UCSD-AML1 (cell line): Measurements from ENCODE around the gene NSFL1C.
"Not testable (repeated sequence)": the region's sequence is repeated elsewhere in the genome, so short reads cannot be mapped to it uniquely, and the experiment has no call there.

Experiments used
- DNase-seq: peaks from one replicate; lab custom pipeline; 2025; ENCODE audit not compliant: unreplicated experiment; lab: John Stamatoyannopoulos, UW

NSFL1C gene

DNA sequence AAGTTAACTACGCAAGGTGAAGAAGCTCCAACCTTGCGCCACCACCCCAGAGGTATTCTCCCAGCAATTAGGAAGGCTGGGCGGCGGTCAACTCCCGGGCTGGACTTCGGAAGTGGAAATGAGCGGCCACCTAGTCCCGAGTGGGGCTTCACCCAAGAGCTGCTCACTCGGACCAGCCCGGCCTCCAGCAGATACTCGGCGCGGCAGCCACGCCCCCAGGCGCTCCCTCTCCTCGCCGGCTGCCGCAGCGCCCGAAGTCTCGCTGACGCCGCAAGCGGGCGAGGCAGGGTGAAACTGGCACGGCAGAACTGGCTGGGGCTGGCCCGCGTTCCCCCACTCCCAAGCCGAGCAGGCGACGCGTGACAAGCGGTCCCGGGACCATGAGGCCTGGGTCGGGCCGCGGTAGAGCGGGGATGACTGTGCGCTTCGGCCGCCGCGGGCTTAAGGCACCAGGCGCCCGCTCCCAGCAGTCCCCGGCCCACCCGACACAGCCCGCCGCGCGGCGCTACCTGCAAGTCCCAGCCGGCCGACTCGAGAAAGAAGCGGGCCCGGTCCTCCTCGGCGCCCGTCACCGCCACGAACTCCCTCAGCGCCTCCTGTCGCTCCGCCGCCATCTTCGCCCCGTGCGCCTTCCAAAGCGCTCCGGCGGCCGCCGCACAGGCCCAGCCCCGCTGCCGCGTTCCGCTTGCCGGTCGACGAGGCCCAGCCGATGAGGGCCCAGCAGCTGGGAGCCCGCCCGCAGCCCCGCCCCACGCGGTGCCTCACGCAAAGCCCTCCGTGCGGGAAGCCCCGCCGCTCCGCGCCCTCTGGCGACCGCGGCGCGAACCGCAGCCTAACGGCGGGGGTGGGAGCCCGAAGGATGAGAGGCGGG lies at the start of gene NSFL1C:
NSFL1C (minus strand) TSS at position 639 of the 871 bp plus-strand sequence; CDS start at position 614, 25 bp downstream.
- DNase-seq, result peak; percentile 96

DNA sequence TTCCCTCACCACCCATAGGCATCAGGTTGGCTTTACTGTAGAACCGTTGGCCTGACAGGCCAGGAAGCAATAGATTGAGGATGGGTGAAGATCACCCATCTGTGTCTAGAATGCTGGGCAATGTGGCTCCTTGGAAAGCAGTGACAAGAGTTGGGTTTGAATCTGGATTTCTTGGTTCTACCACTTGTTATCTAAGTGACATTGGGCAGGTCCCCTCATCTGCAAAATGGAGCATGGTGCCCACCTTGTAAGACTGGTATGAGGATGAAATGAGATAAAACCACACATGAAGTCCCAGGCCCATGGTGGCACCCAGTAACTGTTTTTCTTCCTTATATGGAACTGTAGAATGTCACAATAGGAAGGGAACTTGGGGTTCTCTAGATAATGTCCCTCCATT lies 47.2 kb upstream of the NSFL1C start:
- DNase-seq, result no peak

DNA sequence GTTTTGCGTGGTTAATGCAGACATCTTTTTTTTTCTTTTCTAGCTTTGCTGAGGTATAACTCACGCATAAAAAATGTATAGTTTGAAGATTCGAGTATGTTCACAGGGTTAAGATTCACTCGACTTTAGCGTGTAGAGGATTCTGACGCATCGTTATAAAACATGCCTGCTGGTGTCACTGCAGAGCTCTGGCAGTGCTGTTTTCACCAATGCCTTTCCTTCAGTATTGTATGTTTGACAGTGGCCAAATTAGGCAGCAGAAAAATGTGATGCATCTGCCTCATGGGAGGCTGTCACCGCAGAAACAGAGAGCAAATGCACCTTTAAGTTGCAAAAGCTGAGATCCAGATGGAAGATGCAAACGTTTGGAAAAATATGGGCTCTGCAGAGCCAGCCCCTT lies 42.6 kb upstream of the NSFL1C start:
- DNase-seq, result peak; percentile 42

DNA sequence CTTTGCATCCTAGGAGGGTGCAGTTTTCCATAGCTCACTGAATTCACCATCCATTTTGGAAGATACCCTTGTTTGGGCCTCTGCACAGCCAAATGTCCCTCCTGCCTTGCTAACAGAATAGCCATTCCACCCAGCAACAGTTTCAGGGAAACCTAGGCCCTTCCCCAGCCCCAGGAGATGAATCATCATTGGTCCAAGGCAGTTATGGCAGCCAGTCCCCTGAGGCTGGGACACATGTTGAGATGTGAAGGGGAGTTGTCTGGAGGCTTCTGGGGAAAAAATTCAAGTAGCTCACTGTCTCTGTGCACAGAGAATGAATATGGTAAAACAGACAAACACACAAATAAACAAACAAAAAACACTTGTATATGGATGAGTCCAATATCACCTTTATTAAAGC lies 41.9 kb upstream of the NSFL1C start:
- DNase-seq, result no peak

DNA sequence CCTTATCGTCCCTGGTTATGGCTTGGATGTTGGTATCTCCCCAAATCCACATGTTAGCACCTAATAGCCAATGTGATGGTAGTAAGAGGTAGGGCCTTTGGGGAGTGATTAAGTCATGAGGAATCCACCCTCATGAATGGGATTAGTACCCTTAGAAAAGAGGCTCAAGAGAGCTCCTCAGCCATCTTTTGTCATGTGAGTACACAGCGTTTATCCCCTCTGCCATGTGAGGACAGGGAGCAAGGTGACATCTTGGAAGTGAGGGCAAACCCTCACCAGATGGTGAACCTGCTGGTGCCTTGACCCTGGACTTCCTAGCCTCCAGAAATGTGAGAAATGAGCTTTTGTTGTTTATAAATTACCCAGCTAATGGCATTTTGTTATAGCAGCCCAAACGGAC lies 40.6 kb upstream of the NSFL1C start:
- no peak for DNase-seq

DNA sequence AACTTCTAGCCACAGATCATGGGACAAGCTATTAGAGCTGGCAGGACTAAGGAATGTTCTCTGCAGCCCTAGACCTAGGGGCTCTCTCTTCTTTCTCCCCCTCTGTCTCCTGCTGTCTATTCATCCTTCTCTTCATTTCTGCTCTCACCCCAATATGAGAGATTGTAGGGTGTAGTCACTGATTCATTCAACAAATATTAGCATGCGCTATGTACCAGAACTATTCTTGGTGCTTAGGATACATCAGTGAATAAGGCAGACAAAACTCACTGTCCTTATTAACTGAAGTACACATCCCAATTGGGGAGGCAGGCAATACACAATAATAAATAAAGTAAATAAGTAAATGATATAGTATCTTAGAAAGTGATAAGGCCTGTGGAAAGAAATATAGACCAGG lies 39.2 kb upstream of the NSFL1C start:
- DNase-seq, result no peak

DNA sequence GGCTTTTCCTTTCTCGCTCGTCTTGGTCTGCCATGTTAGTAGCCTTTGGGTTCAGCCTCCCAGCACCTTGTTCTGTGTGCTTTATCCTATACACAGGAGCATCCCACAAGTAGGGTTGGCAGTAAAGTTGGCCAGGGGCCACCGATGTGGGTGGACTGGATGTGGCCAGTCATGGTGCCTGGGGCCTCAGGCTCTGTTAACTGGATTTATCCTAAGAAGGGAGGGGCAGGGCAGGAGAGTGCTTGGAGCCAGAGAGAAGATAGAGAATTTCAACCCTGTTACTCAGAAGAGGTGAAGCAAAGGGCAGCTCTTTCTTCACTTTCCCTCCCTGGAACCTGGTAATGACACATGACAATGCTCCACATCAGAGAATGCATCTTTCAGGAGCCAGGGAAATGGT lies 38.7 kb upstream of the NSFL1C start:
- DNase-seq, result no peak

DNA sequence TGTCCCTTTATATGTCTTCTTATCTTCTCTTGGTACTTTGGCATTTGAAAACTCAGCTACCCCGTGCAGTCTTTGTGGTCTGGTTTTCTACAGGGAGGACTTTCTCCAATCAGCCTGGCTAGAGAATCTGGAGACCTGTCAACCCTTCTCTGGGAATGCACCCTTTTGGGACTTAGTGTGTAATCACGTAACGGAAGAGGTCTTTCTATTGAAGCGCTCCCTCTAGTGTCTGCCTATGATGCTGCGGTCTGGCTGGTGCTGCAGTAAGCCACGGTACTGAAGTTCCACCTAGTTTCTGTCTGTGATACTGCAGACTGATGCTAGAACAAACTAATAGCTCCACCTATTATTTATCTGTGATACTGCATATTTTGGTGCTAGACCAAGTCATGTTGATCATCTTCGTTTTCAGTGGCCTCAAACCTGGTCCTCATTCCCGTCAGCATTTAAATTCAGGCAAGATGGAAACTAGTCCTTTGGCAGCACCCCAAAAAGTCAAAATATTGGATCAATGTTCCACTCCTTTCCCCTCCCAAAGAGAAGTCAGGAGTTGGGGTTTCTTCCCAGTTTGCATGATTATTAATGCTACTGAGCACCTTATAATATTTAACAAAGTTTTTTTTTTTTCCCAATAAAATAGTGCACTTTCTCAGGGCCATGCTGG lies 37.0 kb upstream of the NSFL1C start:
- DNase-seq, result peak; percentile 80

DNA sequence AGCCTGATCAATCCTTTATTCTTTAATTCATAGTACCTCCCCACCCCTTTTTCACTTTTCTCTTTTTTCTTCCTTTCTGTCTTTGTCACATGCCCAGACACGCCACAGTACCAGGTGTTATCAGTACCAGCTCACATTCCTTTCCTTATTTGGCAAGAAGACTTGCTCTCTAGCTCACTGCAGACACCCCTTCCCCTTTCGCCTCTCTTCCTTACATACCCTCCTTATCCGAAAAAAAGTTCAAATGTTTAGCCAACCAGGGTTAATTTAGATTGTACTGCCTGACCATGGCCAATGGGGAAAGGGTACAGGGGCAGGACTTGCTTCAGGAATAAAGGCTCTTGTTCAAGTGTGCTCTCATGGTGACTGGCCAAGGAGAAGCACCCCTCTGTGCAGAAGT lies 33.8 kb upstream of the NSFL1C start:
- no peak for DNase-seq

DNA sequence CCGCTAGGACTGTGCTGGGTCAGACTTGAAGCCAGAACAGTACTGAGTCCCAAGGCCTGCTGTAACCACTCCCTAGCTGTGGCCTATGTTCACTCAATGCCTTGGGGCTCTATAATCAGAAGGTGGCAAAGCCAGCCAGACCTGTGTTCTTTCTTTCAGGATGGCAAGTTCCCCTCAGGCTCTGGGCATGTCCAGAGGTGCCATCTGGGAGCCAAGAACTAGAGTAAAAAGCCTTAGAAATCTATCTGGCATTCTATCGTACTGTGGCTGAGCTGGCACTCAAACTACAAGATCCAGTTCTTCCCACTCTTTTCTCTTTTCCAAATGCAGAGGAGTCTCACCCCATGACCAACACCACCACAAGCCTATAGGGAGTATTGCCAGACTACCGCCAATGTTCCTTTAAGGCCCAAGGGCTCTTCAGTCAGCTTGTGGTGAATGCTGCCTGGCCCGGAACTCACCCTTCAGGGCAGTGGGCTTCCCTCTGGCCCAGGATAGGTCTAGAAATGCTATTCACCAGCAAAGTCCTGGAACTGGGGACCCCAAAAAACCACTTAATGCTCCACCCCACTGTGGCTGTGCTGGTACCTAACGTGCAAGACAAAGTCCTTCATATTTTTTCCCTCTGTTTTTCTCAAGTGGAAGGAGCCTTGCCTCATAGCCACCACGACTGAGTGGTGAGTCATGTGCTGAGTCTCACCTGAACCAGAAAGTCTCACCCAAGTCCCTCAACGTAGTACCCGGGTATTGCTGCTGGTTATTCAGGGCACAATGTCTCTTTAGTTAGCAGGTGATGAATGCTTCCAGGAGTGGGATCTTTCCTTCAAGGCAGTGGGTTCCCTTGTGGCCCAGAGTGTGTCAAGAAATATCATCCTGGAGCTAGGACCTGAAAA lies 33.1 kb upstream of the NSFL1C start:
- DNase-seq, result no peak

DNA sequence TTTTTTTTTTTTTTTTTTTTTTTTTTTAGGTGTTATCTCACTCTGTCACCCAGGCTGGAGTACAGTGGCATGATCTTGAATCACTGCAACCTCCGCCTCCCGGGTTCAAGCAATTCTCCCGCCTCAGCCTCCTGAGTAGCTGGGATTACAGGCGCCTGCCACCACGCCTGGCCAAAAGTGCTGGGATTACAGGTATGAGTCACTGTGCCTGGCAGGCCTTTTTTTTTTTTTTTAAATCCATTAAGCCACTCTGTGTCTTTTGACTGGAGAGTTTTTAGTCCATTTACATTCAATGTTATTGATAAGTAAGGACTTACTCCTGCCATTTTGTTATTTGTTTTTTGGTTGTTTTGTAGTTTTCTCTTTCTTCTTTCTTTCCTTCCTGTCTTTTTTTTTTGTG lies 30.7 kb upstream of the NSFL1C start:
- DNase-seq, result not testable (repeated sequence)

DNA sequence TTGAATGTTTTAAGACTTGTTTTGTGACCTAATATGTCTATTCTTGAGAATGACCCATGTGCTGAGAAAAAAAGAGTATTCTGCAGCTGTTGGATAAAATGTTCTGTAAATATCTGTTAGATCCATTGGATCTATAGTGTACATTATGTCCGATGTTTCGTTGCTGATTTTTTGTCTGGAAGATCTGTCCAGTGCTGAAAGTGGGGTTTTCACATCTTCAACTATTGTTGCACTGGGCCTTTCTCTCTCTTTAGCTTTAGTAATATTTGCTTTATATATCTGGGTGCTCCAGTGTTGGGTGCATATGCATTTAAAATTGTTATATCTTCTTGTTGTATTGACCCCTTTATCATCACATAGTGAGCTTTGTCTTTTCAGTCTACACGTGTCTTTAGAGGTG lies 30.3 kb upstream of the NSFL1C start:
- DNase-seq, result no peak

DNA sequence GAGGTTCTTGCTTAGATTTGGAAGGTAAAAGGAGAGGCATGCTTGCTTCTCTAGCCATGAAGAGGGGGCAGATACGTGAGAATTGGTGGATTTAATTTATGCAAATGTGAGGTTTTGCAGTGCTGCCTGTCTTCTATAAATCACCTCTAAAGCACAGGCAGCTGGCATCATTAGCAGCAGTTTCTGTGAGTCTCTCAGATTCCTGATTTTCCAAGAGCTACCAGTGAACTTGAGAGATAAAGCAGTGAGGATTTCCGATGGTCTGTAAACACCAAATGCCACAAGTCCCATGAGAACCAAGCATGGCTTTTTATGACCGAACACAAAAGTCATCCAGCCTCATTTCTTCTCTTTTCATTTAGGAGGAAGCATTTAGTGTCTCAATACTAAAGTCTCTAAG lies 27.8 kb upstream of the NSFL1C start:
- no peak for DNase-seq

DNA sequence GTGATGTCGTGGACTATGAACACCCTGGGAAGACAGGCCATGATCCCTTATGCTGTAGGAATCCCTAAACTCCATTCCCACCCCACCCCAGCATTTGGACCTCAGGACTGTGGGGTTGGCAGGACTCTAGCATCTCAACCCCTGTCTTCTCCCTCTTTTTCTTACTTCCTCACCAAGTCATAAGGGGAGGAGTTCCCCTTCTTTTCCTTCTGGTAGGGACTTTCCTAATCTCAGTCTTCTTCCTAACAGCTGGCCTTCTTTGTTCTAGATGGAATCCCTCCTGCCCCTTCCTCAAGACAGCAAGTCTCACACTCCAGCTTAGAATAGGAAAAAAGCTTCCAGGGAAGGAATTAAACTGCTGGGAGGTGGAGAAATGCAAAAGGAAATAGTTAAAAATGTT lies 26.9 kb upstream of the NSFL1C start:
- DNase-seq, result no peak

DNA sequence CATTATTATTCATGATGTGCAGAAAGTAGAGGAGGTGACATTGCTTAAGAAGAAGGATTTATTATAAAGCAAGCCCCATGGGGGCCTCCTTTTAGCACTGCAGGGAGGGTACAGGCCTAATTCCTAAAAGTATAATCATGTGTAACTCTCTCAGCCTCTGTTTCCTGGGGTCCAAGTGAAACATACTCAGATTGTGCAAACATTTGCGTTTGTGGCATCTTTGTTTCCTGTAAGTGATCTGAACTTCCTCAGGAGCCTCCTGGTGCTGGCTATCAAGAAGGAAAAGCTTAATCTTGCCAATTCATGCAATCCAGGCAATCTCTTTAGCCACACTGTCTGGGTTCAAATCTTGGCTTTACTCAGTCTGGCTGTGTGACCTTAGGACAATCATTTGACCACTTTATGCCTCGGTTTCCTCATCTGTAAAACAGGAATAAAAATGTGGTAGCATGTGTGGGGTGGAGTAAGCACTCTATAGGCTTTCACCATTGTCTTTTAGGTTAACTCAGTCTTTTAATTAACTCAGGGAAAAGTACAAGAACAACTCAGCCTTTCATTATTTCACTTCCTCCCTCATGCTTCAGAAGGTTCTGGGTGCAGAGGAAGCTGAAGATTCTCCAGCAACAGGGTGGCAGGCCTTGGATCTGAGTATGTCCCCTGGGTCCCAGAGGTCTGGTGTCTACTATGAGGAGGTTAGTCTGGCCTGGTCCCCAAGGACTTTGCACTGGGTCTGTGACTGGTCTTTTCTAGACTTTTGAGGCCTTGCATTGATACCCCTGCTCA lies 25.4 kb upstream of the NSFL1C start:
- no peak for DNase-seq

DNA sequence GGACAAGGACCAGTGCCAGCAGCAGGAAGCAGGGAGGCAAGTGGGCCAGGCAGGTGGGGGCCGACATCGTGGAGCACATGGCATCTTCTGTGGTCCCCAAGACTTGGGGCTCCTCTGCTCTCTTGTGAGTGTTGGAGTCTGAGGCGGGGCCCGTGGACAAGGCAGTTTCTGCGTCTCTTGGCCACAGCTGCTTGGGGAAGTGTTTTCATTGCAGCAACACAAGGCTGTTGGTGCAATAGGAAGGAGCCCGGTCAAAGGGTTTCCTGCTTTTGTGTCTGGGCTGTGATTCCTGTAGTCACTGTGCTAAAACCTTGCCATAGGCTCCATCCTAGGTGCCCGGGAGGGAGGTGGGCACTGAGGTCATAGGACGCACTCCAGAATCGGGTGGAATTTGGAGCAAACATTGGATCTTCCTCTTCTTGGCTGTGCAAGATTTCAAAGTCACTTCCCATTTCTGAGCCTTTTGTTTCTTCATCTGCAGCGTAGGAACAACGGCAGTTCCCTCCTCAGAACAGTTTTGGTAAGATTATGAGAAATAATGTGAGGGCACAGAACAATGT lies 24.7 kb upstream of the NSFL1C start, which contains the start of gene SIRPB2:
SIRPB2 (minus strand) TSS at position 140 of the 560 bp plus-strand sequence; CDS start at position 79, 61 bp downstream.
- DNase-seq, result peak; percentile 43

DNA sequence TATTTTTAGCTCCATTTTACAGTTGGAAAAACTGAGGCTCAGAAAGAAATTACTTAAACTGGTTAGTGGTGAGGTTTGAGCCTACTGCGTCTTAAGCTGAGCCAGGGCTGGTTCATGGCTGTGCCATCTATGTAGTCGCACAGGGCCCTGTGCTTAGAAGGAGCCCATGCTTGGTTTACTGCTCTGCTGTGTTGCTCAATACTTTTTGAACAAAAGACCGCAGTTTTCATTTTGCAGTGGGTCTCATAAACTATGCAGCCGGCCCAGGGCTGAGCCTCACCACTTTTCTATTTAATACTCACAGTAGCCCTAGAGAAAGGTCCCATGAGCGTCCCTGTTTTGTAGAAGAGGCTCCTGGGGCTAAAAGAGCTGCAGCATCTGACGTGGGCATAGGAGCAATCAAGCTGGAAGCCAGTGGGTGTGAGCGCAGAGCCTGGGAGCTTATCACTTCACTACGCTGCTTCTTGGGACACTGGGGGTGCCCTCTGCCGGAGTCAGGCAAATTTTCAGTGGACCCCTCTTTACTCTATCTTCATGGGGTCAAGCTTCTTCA lies 24.1 kb upstream of the NSFL1C start:
- DNase-seq, result no peak

DNA sequence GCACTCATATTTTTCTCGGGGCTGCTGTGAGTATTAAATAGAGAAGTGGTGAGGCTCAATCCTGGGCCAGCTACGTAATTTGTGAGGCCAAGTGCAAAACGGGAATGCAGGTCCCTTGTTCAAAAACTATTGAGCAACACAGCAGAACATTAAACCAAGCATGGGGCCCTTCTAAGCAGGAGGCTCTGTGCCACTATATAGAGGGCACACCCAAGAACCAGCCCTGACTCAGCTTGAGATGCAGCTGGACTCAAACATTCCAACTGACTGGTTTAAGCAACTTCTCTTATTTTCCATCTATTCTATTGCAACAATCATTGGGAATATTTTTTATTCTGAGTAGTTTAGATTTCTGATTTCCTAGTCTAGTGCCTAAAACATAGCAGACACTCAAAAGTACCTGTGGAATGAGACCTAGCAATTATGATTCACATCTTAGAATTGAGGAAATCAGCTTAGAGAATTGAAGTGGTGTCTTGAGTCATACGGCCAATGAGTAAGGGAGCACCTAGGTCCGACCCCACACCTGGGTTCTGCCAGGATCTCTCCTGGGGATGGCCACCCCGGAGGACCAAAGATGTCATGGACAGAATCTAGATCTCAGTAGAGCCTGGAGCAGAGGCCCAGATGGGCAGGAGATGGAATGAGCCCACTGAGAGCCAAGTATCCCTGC lies 23.3 kb upstream of the NSFL1C start:
- no peak for DNase-seq

DNA sequence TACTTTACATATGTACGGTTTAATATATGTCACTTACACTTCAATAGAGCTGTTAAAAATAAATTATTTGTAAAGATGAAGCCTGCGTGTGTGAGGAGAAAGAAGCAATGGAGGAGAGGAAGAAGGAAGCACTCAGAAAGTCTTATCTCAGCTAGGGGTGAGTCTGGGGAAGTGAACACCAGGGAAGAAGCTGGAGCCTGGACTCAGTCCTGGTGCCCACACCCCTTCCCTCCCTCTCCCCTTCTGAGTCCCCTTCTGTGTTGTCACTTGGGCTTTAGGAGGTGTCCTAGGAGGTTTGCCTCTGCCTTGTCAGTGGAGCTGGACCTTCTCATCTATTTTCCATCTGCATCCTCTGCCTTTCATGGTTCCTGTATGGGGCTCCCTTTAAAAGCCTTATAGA lies 22.7 kb upstream of the NSFL1C start:
- no peak for DNase-seq
